ENCODE data around the gene RALA.

DNA sequence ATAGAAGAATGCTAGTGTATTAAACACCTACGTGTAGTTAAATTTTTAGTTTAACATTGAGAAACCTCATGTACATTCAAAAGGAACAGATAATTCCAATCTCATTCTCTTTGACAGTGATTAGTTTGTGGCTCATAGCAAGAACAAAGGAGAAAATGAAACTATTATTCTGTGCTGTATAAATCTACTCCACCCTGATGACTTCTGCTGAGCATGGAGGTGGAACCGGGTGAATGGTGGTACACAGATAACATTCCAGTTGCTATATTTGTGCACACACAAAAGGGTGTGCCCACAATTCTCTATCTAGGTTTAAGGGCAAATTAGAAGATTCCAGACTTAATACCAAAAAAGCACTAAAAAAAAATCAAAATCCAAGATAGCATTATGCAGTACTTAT, 17.0 kb upstream of the RALA start:
- TF ChIP-seq CTCF (IDR thresholded peaks at IDR 0.05): no peak
- no peak for TF ChIP-seq POLR2A (IDR thresholded peaks at IDR 0.05)

All from thyroid gland (tissue), 4 donors.